Ishikawa (cell line): ENCODE data around the gene PPIA.

Experiments used
- EP300 ChIP-seq: IDR thresholded peaks from 2 replicates; pipeline ENCODE4 v1.6.1; 2012; ENCODE audit warnings: borderline replicate concordance
- RAD21 ChIP-seq: IDR thresholded peaks from 2 replicates; pipeline ENCODE4 v1.6.1; 2012; ENCODE audit warnings: low read depth
- YY1 ChIP-seq: IDR thresholded peaks from 2 replicates; pipeline ENCODE4 v1.6.1; 2012; ENCODE audit warnings: low read depth
- TF ChIP-seq, protein P1 (sequence below): IDR thresholded peaks from 2 replicates; pipeline ENCODE4 v1.6.1; 2012; ENCODE audit warnings: low read depth, mild to moderate bottlenecking

- TF ChIP-seq, protein P1, sequence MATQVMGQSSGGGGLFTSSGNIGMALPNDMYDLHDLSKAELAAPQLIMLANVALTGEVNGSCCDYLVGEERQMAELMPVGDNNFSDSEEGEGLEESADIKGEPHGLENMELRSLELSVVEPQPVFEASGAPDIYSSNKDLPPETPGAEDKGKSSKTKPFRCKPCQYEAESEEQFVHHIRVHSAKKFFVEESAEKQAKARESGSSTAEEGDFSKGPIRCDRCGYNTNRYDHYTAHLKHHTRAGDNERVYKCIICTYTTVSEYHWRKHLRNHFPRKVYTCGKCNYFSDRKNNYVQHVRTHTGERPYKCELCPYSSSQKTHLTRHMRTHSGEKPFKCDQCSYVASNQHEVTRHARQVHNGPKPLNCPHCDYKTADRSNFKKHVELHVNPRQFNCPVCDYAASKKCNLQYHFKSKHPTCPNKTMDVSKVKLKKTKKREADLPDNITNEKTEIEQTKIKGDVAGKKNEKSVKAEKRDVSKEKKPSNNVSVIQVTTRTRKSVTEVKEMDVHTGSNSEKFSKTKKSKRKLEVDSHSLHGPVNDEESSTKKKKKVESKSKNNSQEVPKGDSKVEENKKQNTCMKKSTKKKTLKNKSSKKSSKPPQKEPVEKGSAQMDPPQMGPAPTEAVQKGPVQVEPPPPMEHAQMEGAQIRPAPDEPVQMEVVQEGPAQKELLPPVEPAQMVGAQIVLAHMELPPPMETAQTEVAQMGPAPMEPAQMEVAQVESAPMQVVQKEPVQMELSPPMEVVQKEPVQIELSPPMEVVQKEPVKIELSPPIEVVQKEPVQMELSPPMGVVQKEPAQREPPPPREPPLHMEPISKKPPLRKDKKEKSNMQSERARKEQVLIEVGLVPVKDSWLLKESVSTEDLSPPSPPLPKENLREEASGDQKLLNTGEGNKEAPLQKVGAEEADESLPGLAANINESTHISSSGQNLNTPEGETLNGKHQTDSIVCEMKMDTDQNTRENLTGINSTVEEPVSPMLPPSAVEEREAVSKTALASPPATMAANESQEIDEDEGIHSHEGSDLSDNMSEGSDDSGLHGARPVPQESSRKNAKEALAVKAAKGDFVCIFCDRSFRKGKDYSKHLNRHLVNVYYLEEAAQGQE: no peak
- TF ChIP-seq EP300 (no peak), YY1 (0 out of 2 replicates have a peak, but pooled peaks have one; percentile 12), RAD21 (peak; percentile 55; the same call in 1 of the 2 replicates)
These were observed 51.0 kb downstream of the PPIA start for GRCh38 chr7:44847509-44847919.
